ENCODE data around the gene COTL1. TPM values are rescaled to one million over a fixed set of nuclear protein-coding genes. Genes with fewer than 3 reads are reported as not detected.

COTL1 gene
- total and polyA plus RNA-seq, 2 of the 13 experiments (the other 11 are each of a cell fraction or from before 2014, with no cell fraction given): 8.7 to 16.9 TPM

DNA sequence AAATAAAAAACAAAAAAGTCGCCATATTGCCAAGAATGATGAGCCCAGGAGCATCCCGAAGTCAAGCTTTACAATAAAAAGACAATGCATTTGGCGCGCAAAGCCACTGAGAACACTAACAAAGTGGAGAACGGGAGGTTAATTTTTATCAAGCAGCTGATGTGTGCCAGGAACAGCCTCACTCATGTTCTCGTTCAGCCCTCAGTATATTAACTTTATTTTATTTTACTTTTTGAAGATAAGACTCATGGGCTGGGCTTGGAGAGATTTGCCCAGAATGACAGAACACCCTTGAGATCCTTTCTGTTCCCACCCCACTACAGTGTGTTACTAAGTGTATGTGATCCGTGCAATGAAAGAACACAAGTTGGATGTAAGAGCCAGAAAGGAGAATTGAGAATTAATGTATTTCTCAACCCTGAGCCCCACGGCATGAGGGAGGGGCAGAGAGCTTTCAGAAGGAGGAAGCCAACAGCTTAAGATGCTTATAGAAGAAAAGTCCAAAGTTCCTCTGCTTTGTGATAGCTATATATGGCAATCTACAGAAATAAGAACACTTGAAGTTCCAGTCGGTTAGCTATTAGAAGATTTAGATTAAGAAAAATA is 48.4 kb downstream of the COTL1 start (continued):
- TF ChIP-seq RNF219 (CRISPR knock-in tag; IDR thresholded peaks at IDR 0.05): no peak
- no peak for TF ChIP-seq ZNF850 (CRISPR knock-in tag; conservative IDR thresholded peaks at IDR 0.05)
- TF ChIP-seq PRMT3 (CRISPR knock-in tag; IDR thresholded peaks at IDR 0.05; ENCODE audit: borderline replicate concordance, low read depth): no peak
- TF ChIP-seq ZSCAN29 (CRISPR knock-in tag; conservative IDR thresholded peaks at IDR 0.05): no peak
- TF ChIP-seq BRCA1 (CRISPR knock-in tag; IDR thresholded peaks at IDR 0.05): no peak
- TF ChIP-seq, protein P1, sequence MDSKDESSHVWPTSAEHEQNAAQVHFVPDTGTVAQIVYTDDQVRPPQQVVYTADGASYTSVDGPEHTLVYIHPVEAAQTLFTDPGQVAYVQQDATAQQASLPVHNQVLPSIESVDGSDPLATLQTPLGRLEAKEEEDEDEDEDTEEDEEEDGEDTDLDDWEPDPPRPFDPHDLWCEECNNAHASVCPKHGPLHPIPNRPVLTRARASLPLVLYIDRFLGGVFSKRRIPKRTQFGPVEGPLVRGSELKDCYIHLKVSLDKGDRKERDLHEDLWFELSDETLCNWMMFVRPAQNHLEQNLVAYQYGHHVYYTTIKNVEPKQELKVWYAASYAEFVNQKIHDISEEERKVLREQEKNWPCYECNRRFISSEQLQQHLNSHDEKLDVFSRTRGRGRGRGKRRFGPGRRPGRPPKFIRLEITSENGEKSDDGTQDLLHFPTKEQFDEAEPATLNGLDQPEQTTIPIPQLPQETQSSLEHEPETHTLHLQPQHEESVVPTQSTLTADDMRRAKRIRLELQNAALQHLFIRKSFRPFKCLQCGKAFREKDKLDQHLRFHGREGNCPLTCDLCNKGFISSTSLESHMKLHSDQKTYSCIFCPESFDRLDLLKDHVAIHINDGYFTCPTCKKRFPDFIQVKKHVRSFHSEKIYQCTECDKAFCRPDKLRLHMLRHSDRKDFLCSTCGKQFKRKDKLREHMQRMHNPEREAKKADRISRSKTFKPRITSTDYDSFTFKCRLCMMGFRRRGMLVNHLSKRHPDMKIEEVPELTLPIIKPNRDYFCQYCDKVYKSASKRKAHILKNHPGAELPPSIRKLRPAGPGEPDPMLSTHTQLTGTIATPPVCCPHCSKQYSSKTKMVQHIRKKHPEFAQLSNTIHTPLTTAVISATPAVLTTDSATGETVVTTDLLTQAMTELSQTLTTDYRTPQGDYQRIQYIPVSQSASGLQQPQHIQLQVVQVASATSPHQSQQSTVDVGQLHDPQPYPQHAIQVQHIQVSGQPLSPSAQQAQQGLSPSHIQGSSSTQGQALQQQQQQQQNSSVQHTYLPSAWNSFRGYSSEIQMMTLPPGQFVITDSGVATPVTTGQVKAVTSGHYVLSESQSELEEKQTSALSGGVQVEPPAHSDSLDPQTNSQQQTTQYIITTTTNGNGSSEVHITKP (CRISPR knock-in tag; IDR thresholded peaks at IDR 0.05; ENCODE audit: low read depth): no peak
- TF ChIP-seq MLX (CRISPR knock-in tag; IDR thresholded peaks at IDR 0.05): no peak
- TF ChIP-seq PAXIP1 (CRISPR knock-in tag; conservative IDR thresholded peaks at IDR 0.05): no peak
